ENCODE measurements around the gene TEX52. TPM values are rescaled to one million over a fixed set of nuclear protein-coding genes. Genes with fewer than 3 reads are reported as not detected.

The TEX52 gene
- total RNA-seq, 2 donors from 2014 or later = not detected

GRCh38 chr12:2890388-2891239, 33.8 kb upstream of the TEX52 start, which contains the start of gene TULP3:
TSS of gene TULP3 (plus strand) at chr12:2890891. CDS start at chr12:2890948, 57 bp downstream.
- peak within 1 kb of the TSS; percentile 82 to 89 (median 88) for H3K27ac ChIP-seq
- peak within 1 kb of the TSS; percentile 53 to 59 for H3K4me3 ChIP-seq
- WGBS, 2 donors = 0 to 1% methylated on average over 9 to 71 of the region's 83 CpGs
- ATAC-seq (peak; percentile 99), DNase-seq (peak; percentile 99)
- no peaks in the 10 kb centered on the region for H3K36me3 ChIP-seq (replicated peaks in 1 of 2; ENCODE audit: insufficient read depth in 1 of 2, low read depth in 2 of 2)
- peak; percentile 67 to 85 (median 85) for TF ChIP-seq POLR2A (IDR thresholded peaks at IDR 0.05)
- TF ChIP-seq CTCF (IDR thresholded peaks at IDR 0.05) = peak in 3 of 7 experiments; percentile 14 to 26 (median 19)
- intact Hi-C loops (cut with DNase I) = no loop called here
- H3K4me1 ChIP-seq = peaks cover 11% of the 10 kb centered on the region
- no peaks in the 10 kb centered on the region for H3K9me3 ChIP-seq
- H3K27me3 ChIP-seq = no peaks in the 10 kb centered on the region

GRCh38 chr12:2890001-2890387, 33.2 kb upstream of the TEX52 start:
- ATAC-seq (no peak), DNase-seq (no peak)
- 67 to 69% methylated on average over 10 of the region's 10 CpGs for WGBS, 2 donors
- Histone ChIP-seq H3K27me3 (no peaks in the 10 kb centered on the region), H3K9me3 (no peaks in the 10 kb centered on the region), H3K4me3 (peak overlapping the region in 1 of 2 donors; percentile 53), H3K36me3 (replicated peaks in 1 of 2; ENCODE audit: insufficient read depth in 1 of 2, low read depth in 2 of 2) (no peaks in the 10 kb centered on the region), H3K27ac (peak overlapping the region; percentile 82 to 89 (median 88)), H3K4me1 (peaks cover 11% of the 10 kb centered on the region)
- TF ChIP-seq POLR2A (IDR thresholded peaks at IDR 0.05) (no peak), CTCF (IDR thresholded peaks at IDR 0.05) (no peak)
- intact Hi-C loops (cut with DNase I) = no loop called here

- Histone ChIP-seq H3K36me3 (replicated peaks in 1 of 2; ENCODE audit: insufficient read depth in 1 of 2, low read depth in 2 of 2) (no peaks in the 10 kb centered on the region), H3K27ac (no peak overlapping the region), H3K9me3 (no peaks in the 10 kb centered on the region), H3K4me1 (peaks cover 10% of the 10 kb centered on the region), H3K4me3 (no peak overlapping the region), H3K27me3 (no peaks in the 10 kb centered on the region)
- TF ChIP-seq POLR2A (IDR thresholded peaks at IDR 0.05) (no peak), CTCF (IDR thresholded peaks at IDR 0.05) (no peak)
- WGBS, 2 donors = 58 to 70% methylated on average over 7 to 10 of the region's 10 CpGs
- ATAC-seq = no peak
- intact Hi-C loops (cut with DNase I) = no loop called here
- DNase-seq = no peak
Observed at GRCh38 chr12:2886768-2887450, 30.1 kb upstream of the TEX52 start.

GRCh38 chr12:2884810-2885209, 28.0 kb upstream of the TEX52 start:
- Histone ChIP-seq H3K4me1 (no peaks in the 10 kb centered on the region), H3K36me3 (replicated peaks in 1 of 2; ENCODE audit: insufficient read depth in 1 of 2, low read depth in 2 of 2) (no peaks in the 10 kb centered on the region), H3K27ac (no peak overlapping the region), H3K27me3 (no peaks in the 10 kb centered on the region), H3K4me3 (no peak overlapping the region), H3K9me3 (no peaks in the 10 kb centered on the region)
- intact Hi-C loops (cut with DNase I) = no loop called here
- no peak for ATAC-seq
- no peak for DNase-seq
- 42 to 43% methylated on average over 2 of the region's 2 CpGs for WGBS, 2 donors
- TF ChIP-seq POLR2A (IDR thresholded peaks at IDR 0.05) = no peak
- TF ChIP-seq CTCF (IDR thresholded peaks at IDR 0.05) = no peak
